CD14-positive monocyte (primary cell): Measurements from ENCODE around the gene TOGARAM1. TPM values are rescaled to one million over a fixed set of nuclear protein-coding genes. Genes with fewer than 3 reads are reported as not detected.
A peak's percentile ranks its signal among the peaks of the same experiment; 100 is the strongest.

Source experiments
- DNase-seq, 3 donors: peaks; one replicate each; pipeline ENCODE4 v3.0.0-alpha.2; 2011 to 2022
- H2AFZ ChIP-seq: 2 replicates; pipeline ENCODE4 v1.6.0; 2012; ENCODE audit warnings: mild to moderate bottlenecking, low read depth, low read length, inconsistent platforms; ENCODE audit not compliant: insufficient read depth, poor library complexity, severe bottlenecking
- H3K27ac ChIP-seq, 2 donors: 1 replicate in 1 of 2; 2 replicates in 1 of 2; pipeline ENCODE4 v1.5.1; 2012 to 2013; ENCODE audit warnings: low read length in 2 of 2, control low read depth in 1 of 2, inconsistent platforms in 1 of 2, low read depth in 1 of 2, mild to moderate bottlenecking in 1 of 2
- H3K27me3 ChIP-seq, 2 donors: one replicate each; pipeline versions ENCODE4 v1.6.0 to v1.6.1; 2011 to 2013; ENCODE audit warnings: low read length in 2 of 2; ENCODE audit not compliant: control insufficient read depth in 2 of 2, insufficient read depth in 2 of 2
- H3K36me3 ChIP-seq, 2 donors: replicated peaks in 1 of 2; 1 replicate in 1 of 2; 2 replicates in 1 of 2; pipeline versions ENCODE4 v1.5.1 to v1.6.1; 2012 to 2013; ENCODE audit warnings: low read length in 2 of 2, control low read depth in 1 of 2, inconsistent platforms in 1 of 2, mild to moderate bottlenecking in 1 of 2; ENCODE audit not compliant: insufficient read depth in 2 of 2, control insufficient read depth in 1 of 2
- H3K4me1 ChIP-seq, 2 donors: 1 replicate in 1 of 2; 2 replicates in 1 of 2; pipeline versions ENCODE4 v1.5.1 to v1.6.1; 2012 to 2013; ENCODE audit warnings: low read length in 2 of 2, control low read depth in 1 of 2, inconsistent platforms in 1 of 2, mild to moderate bottlenecking in 1 of 2, moderate library complexity in 1 of 2; ENCODE audit not compliant: insufficient read depth in 2 of 2, control insufficient read depth in 1 of 2
- H3K4me2 ChIP-seq: replicated peaks from 2 replicates; pipeline ENCODE3; 2012; ENCODE audit warnings: low read length, moderate library complexity, mild to moderate bottlenecking; ENCODE audit not compliant: poor library complexity, severe bottlenecking; ENCODE audit errors: extremely low read depth
- H3K4me3 ChIP-seq, 3 experiments: fragments of 200-600 bp in 1 of 3; sonication (generic) in 1 of 3; replicated peaks in 1 of 3; 1 replicate in 2 of 3; 2 replicates in 1 of 3; pipeline ENCODE4 v1.5.1; 2011 to 2013; ENCODE audit warnings: low read length in 3 of 3, mild to moderate bottlenecking in 3 of 3, control low read depth in 2 of 3, low read depth in 2 of 3, inconsistent platforms in 1 of 3, moderate library complexity in 1 of 3
- H3K79me2 ChIP-seq: 2 replicates; pipeline ENCODE4 v1.6.0; 2012; ENCODE audit warnings: mild to moderate bottlenecking, control low read depth, inconsistent platforms, low read length, moderate library complexity; ENCODE audit not compliant: insufficient read depth
- H3K9ac ChIP-seq: 2 replicates; pipeline ENCODE4 v1.6.0; 2017; ENCODE audit warnings: low read length, mild to moderate bottlenecking; ENCODE audit not compliant: insufficient read depth, poor library complexity, severe bottlenecking
- H3K9me3 ChIP-seq, 2 donors: replicated peaks in 1 of 2; 1 replicate in 1 of 2; 2 replicates in 1 of 2; pipeline versions ENCODE4 v1.5.1 to v1.6.1; 2012 to 2013; ENCODE audit warnings: low read length in 2 of 2, control low read depth in 1 of 2; ENCODE audit not compliant: control insufficient read depth in 1 of 2, insufficient read depth in 1 of 2
- H4K20me1 ChIP-seq: 2 replicates; pipeline ENCODE4 v1.6.0; 2012; ENCODE audit warnings: mild to moderate bottlenecking, low read length, control low read depth, moderate library complexity; ENCODE audit not compliant: insufficient read depth
- H3K27ac Mint-ChIP-seq, 7 donors: one replicate each; pipeline ENCODE4 v1.8.0; 2020; ENCODE audit warnings: mild to moderate bottlenecking in 7 of 7, mixed read lengths in 7 of 7, moderate library complexity in 6 of 7, inconsistent platforms in 2 of 7
- H3K27me3 Mint-ChIP-seq, 3 donors: one replicate each; pipeline ENCODE4 v1.8.0; 2021 to 2022; ENCODE audit warnings: low read depth in 3 of 3, mild to moderate bottlenecking in 3 of 3, mixed read lengths in 3 of 3, moderate library complexity in 3 of 3, inconsistent platforms in 1 of 3
- H3K36me3 Mint-ChIP-seq, 2 donors: one replicate each; pipeline ENCODE4 v1.8.0; 2020; ENCODE audit warnings: mixed read lengths in 2 of 2, inconsistent platforms in 1 of 2, mild to moderate bottlenecking in 1 of 2
- H3K4me1 Mint-ChIP-seq: one replicate; pipeline ENCODE4 v1.8.0; 2020; ENCODE audit warnings: mild to moderate bottlenecking, mixed read lengths
- H3K4me3 Mint-ChIP-seq, 2 donors: one replicate each; pipeline ENCODE4 v1.8.0; 2020; ENCODE audit warnings: mild to moderate bottlenecking in 2 of 2, mixed read lengths in 2 of 2, moderate library complexity in 1 of 2
- H3K9me3 Mint-ChIP-seq, 7 donors: one replicate each; pipeline ENCODE4 v1.8.0; 2020 to 2022; ENCODE audit warnings: mixed read lengths in 7 of 7, mild to moderate bottlenecking in 6 of 7, moderate library complexity in 6 of 7, inconsistent platforms in 2 of 7
- WGBS: methylation state at CpG from one replicate; pipeline ENCODE4 v1.1.5; 2013; ENCODE audit warnings: missing lambda C conversion rate; ENCODE audit not compliant: insufficient coverage; 5-methylcytosine and 5-hydroxymethylcytosine counted together
- intact Hi-C, 2 donors: fragments of 100-400 bp; cut with micrococcal nuclease; formaldehyde crosslinking; loops; one replicate each; pipeline versions ENCODE4 v1.15.0 to v1.15.1; 2023
- polyA plus RNA-seq, 3 donors: library from polyadenylated mRNA; depleted of rRNA in 1 of 3; unstranded in 2 of 3; stranded (reverse) in 1 of 3; fragments of 300-500 nt in 2 of 3; fragments of >200 nt in 1 of 3; fragmentation: Illumina TruSeq in 2 of 3; gene quantifications; 1 replicate in 2 of 3; 2 replicates in 1 of 3; pipeline ENCODE4 v1.2.3, GENCODE V29; 2012 to 2021
- TF ChIP-seq, protein P1 (sequence below): fragments of 200-600 bp; IDR thresholded peaks from one replicate; pipeline ENCODE4 v1.8.0; 2022; ENCODE audit warnings: antibody characterized with exemption, mild to moderate bottlenecking

Gene TOGARAM1
- polyA plus RNA-seq, 3 donors = 2.6 to 3.8 (median 3.4) TPM

DNA sequence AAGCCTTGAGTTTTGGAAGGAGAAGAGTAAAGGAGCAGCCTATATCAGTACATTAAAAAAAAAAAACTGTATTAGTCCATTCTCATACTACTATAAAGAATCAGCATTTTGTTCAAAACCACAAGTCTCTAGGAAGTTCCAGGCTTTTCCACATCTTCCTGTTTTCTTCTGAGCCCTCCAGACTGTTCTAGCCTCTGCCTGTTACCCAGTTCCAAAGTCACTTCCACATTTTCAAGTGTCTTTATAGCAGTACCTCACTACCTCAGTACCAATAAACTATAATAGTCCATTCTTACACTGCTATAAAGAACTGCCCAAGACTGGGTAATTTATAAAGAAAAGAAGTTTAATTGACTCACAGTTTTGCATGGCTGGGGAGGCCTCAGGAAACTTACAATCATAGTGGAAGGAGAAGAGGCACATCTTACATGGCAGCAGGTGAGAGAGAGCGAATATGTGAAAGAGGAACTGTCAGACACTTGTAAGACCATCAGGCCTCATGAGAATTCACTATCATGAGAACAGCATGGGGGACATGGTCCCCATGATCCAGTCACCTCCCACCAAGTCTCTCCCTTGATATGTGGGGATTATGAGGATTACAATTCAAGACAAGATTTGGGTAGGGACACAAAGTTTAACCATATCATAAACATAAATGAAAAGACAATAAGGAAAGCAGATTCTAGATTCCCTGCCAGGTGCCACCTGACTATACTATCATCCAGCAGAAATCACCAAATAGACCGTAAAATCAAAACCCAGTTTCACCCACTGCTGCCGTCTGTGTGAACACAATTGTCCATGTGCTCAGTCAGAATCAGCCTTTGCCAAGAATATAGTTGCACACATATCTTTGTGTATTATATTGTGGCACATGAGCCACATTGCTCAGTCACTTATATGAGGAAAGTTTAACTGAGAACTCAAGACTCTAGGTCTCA is 27.8 kb downstream of the TOGARAM1 start:
- Histone ChIP-seq H3K27ac (no peak overlapping the region), H3K9ac (no peak overlapping the region), H3K9me3 (peaks cover 0 to 7% of the 10 kb centered on the region in 2 donors), H3K36me3 (no peaks in the 10 kb centered on the region), H3K4me1 (peaks cover 0 to 9% of the 10 kb centered on the region in 2 donors), H3K27me3 (no peaks in the 10 kb centered on the region), H2AFZ (no peak overlapping the region), H3K4me2 (no peak overlapping the region), H4K20me1 (no peaks in the 10 kb centered on the region), H3K79me2 (no peaks in the 10 kb centered on the region), H3K4me3 (no peak overlapping the region)
- WGBS = no CpG with 5 or more reads among the region's 3 CpGs
- Mint-ChIP-seq H3K9me3 (peaks cover 0 to 4% (median 2%) of the 10 kb centered on the region in 7 donors), H3K27ac (peak overlapping the region in 3 of 7 donors; percentile 27 to 47 (median 34)), H3K36me3 (no peaks in the 10 kb centered on the region), H3K4me3 (no peak overlapping the region), H3K4me1 (peaks cover 14% of the 10 kb centered on the region), H3K27me3 (no peaks in the 10 kb centered on the region)
- TF ChIP-seq, protein P1, sequence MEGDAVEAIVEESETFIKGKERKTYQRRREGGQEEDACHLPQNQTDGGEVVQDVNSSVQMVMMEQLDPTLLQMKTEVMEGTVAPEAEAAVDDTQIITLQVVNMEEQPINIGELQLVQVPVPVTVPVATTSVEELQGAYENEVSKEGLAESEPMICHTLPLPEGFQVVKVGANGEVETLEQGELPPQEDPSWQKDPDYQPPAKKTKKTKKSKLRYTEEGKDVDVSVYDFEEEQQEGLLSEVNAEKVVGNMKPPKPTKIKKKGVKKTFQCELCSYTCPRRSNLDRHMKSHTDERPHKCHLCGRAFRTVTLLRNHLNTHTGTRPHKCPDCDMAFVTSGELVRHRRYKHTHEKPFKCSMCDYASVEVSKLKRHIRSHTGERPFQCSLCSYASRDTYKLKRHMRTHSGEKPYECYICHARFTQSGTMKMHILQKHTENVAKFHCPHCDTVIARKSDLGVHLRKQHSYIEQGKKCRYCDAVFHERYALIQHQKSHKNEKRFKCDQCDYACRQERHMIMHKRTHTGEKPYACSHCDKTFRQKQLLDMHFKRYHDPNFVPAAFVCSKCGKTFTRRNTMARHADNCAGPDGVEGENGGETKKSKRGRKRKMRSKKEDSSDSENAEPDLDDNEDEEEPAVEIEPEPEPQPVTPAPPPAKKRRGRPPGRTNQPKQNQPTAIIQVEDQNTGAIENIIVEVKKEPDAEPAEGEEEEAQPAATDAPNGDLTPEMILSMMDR = no peak
- intact Hi-C loops = no loop called here
- DNase-seq = peak in 2 of 3 donors; percentile 18 to 54

DNA sequence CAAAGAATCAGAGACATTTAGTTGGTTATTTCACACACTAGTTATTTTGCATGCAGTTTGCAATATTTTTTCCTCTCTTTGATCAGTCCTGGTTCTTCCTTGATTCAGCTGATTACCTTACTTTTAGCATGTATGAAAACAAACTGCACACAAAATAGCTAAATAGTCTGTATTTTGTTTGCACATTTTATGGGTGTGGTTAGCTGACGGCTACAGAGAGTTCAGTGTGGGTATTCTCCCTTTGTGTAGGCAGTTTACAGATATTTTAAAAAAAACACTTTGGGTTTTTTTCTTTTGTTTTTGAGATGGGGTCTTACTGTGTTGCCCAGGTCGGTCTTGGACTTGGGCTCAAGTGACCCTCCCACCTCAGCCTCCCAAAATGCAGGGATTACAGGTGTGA is 28.5 kb downstream of the TOGARAM1 start:
- TF ChIP-seq, protein P1 = no peak
- Histone ChIP-seq H3K79me2 (no peaks in the 10 kb centered on the region), H3K9me3 (peaks cover 0 to 7% of the 10 kb centered on the region in 2 donors), H3K4me3 (no peak overlapping the region), H2AFZ (no peak overlapping the region), H3K36me3 (no peaks in the 10 kb centered on the region), H3K4me1 (peaks cover 0 to 9% of the 10 kb centered on the region in 2 donors), H3K9ac (no peak overlapping the region), H3K27me3 (no peaks in the 10 kb centered on the region), H3K27ac (no peak overlapping the region), H4K20me1 (no peaks in the 10 kb centered on the region), H3K4me2 (no peak overlapping the region)
- no peak overlapping the region for H3K27ac Mint-ChIP-seq
- no CpG with 5 or more reads among the region's 2 CpGs for WGBS
- H3K4me1 Mint-ChIP-seq = peaks cover 14% of the 10 kb centered on the region
- H3K4me3 Mint-ChIP-seq = no peak overlapping the region
- peaks cover 0 to 4% (median 2%) of the 10 kb centered on the region in 7 donors for H3K9me3 Mint-ChIP-seq
- intact Hi-C loops = no loop called here
- H3K27me3 Mint-ChIP-seq = no peaks in the 10 kb centered on the region
- no peaks in the 10 kb centered on the region for H3K36me3 Mint-ChIP-seq
- no peak for DNase-seq
